A673 (cell line): Measurements from ENCODE around the gene PLCB4.

Experiments used
- EZH2 ChIP-seq: fragments of 200-600 bp; sonication (generic); IDR thresholded peaks from 2 replicates; pipeline ENCODE4 v1.6.1; 2017; ENCODE audit warnings: borderline replicate concordance, low read depth, mild to moderate bottlenecking, mixed read lengths, antibody characterized with exemption, low read length; ENCODE audit not compliant: poor library complexity, severe bottlenecking
- TF ChIP-seq, protein P1 (sequence below): fragments of 300-800, 200-600 bp; sonication (generic); conservative IDR thresholded peaks from 2 replicates; pipeline ENCODE4 v1.5.1; 2017; ENCODE audit warnings: low read depth, mild to moderate bottlenecking, antibody characterized with exemption, low read length, moderate library complexity, mixed read lengths

GRCh38 chr20:9185511-9185910 is 116.6 kb downstream of the PLCB4 start:
- TF ChIP-seq, protein P1, sequence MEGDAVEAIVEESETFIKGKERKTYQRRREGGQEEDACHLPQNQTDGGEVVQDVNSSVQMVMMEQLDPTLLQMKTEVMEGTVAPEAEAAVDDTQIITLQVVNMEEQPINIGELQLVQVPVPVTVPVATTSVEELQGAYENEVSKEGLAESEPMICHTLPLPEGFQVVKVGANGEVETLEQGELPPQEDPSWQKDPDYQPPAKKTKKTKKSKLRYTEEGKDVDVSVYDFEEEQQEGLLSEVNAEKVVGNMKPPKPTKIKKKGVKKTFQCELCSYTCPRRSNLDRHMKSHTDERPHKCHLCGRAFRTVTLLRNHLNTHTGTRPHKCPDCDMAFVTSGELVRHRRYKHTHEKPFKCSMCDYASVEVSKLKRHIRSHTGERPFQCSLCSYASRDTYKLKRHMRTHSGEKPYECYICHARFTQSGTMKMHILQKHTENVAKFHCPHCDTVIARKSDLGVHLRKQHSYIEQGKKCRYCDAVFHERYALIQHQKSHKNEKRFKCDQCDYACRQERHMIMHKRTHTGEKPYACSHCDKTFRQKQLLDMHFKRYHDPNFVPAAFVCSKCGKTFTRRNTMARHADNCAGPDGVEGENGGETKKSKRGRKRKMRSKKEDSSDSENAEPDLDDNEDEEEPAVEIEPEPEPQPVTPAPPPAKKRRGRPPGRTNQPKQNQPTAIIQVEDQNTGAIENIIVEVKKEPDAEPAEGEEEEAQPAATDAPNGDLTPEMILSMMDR = no peak
- TF ChIP-seq EZH2 = no peak
